Iris pigment epithelial cell (primary cell): ENCODE results near the gene EDNRB.
"Not testable (repeated sequence)": the region's sequence is repeated elsewhere in the genome, so short reads cannot be mapped to it uniquely, and the experiment has no call there.

Experiments
- DNase-seq: peaks from one replicate; pipeline ENCODE4 v3.0.0-alpha.2; 2011; ENCODE audit warnings: low read depth

EDNRB gene

GRCh38 chr13:77896536-77896935 lies 22.1 kb downstream of the EDNRB start:
- no peak for DNase-seq

GRCh38 chr13:77894743-77895142 lies 23.9 kb downstream of the EDNRB start:
- DNase-seq: no peak

- no peak for DNase-seq
Observed at GRCh38 chr13:77893066-77893465, 25.6 kb downstream of the EDNRB start.

GRCh38 chr13:77892491-77892890 lies 26.1 kb downstream of the EDNRB start:
- DNase-seq: no peak

GRCh38 chr13:77891486-77891885 lies 27.1 kb downstream of the EDNRB start:
- no peak for DNase-seq

- DNase-seq: no peak
Observed at GRCh38 chr13:77891041-77891440, 27.6 kb downstream of the EDNRB start.

GRCh38 chr13:77883328-77883727 lies 35.3 kb downstream of the EDNRB start:
- DNase-seq: no peak

GRCh38 chr13:77878190-77878589 lies 40.4 kb downstream of the EDNRB start:
- no peak for DNase-seq

GRCh38 chr13:77876176-77876575 lies 42.5 kb downstream of the EDNRB start:
- peak; percentile 20 for DNase-seq

GRCh38 chr13:77874406-77874805 lies 44.2 kb downstream of the EDNRB start:
- peak; percentile 45 for DNase-seq

- no peak for DNase-seq
Observed at GRCh38 chr13:77872995-77873394, 45.6 kb downstream of the EDNRB start.

GRCh38 chr13:77871596-77871995 lies 47.0 kb downstream of the EDNRB start:
- DNase-seq: no peak

GRCh38 chr13:77868717-77869116 lies 49.9 kb downstream of the EDNRB start:
- peak; percentile 7 for DNase-seq

- DNase-seq: no peak
Observed at GRCh38 chr13:77866971-77867370, 51.7 kb downstream of the EDNRB start.

- no peak for DNase-seq
Observed at GRCh38 chr13:77865622-77866021, 53.0 kb downstream of the EDNRB start.

GRCh38 chr13:77863144-77863543 lies 55.5 kb downstream of the EDNRB start:
- no peak for DNase-seq

GRCh38 chr13:77861741-77862140 lies 56.9 kb downstream of the EDNRB start:
- DNase-seq: no peak

GRCh38 chr13:77860507-77860981 lies 58.1 kb downstream of the EDNRB start:
- peak; percentile 67 for DNase-seq

GRCh38 chr13:77859450-77859849 lies 59.2 kb downstream of the EDNRB start:
- DNase-seq: peak; percentile 42

- no peak for DNase-seq
Observed at GRCh38 chr13:77857531-77858209, 61.0 kb downstream of the EDNRB start.

- no peak for DNase-seq
Observed at GRCh38 chr13:77853703-77854102, 64.9 kb downstream of the EDNRB start.

- DNase-seq: not testable (repeated sequence)
Observed at GRCh38 chr13:77848050-77848449, 70.6 kb downstream of the EDNRB start.

- no peak for DNase-seq
Observed at GRCh38 chr13:77846173-77846572, 72.5 kb downstream of the EDNRB start.
